Stimulated activated CD4-positive, alpha-beta T cell treated with anti-CD3 and anti-CD28 coated beads, TNF-alpha, amount 100 ng/mL, for 1 hour (primary cell): ENCODE data around the gene BAD.
A peak's percentile ranks its signal among the peaks of the same experiment; 100 is the strongest.
"Not testable (repeated sequence)": the region's sequence is repeated elsewhere in the genome, so short reads cannot be mapped to it uniquely, and the experiment has no call there.

Experiments
- DNase-seq, 3 donors: peaks; one replicate each; pipeline ENCODE4 v3.0.0-alpha.2; 2020; ENCODE audit warnings: low read depth in 3 of 3, low spot score in 1 of 3

The BAD gene

DNA sequence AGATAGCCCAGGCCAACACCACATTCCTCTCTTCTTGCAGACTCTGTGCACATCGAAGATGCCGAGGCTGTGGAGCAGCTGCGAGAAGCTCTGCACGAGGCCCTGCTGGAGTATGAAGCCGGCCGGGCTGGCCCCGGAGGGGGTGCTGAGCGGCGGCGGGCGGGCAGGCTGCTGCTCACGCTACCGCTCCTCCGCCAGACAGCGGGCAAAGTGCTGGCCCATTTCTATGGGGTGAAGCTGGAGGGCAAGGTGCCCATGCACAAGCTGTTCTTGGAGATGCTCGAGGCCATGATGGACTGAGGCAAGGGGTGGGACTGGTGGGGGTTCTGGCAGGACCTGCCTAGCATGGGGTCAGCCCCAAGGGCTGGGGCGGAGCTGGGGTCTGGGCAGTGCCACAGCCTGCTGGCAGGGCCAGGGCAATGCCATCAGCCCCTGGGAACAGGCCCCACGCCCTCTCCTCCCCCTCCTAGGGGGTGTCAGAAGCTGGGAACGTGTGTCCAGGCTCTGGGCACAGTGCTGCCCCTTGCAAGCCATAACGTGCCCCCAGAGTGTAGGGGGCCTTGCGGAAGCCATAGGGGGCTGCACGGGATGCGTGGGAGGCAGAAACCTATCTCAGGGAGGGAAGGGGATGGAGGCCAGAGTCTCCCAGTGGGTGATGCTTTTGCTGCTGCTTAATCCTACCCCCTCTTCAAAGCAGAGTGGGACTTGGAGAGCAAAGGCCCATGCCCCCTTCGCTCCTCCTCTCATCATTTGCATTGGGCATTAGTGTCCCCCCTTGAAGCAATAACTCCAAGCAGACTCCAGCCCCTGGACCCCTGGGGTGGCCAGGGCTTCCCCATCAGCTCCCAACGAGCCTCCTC, 31.4 kb upstream of the BAD start:
- not testable (repeated sequence) for DNase-seq

DNA sequence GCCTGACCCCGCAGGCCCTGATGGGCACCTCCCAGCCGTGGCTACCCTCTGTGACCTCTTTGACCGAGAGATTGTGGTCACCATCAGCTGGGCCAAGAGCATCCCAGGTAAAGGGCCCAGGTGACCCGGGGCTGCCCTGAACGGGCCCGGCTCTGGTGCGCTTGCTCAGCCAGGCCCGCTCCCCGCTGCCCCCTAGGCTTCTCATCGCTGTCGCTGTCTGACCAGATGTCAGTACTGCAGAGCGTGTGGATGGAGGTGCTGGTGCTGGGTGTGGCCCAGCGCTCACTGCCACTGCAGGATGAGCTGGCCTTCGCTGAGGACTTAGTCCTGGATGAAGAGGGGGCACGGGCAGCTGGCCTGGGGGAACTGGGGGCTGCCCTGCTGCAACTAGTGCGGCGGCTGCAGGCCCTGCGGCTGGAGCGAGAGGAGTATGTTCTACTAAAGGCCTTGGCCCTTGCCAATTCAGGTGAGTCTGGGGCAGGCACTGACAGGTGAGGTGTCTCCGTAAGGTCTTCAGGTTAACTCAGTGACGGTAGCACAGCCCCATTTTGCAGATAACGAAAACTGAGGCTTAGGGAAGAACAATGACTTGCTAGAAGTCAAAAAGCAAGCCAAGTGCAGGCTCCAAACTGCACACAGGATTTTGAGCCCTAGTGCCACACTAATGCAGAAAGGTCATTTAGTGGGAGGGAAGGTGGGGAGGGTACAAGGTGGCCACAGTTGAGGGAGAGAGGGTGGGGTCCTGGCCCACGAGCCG, 30.5 kb upstream of the BAD start:
- no peak for DNase-seq

DNA sequence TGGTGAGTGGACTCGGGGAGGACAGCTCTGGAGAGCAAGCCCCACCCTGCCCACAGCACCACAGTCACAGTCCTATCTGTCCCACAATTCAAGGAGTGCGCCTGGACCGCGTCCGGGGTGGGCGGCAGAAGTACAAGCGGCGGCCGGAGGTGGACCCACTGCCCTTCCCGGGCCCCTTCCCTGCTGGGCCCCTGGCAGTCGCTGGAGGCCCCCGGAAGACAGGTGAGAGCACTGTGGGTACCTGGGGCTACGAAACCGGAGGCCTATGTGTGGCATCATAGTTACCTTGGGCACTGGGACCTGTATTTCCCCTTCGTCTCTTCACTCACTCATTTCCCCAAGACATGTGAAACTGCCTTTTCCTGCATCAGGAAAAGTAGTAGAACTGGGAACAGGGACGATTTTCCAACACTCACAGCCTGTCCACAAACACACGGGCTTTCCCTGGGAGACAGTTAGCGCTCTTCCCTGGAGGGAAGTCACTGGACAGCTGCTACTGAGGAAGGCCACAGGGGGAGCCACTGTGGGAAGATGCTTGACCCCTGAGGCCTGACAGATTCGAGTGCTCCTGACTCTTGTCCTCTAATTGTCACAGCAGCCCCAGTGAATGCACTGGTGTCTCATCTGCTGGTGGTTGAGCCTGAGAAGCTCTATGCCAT, 29.8 kb upstream of the BAD start:
- DNase-seq: no peak

DNA sequence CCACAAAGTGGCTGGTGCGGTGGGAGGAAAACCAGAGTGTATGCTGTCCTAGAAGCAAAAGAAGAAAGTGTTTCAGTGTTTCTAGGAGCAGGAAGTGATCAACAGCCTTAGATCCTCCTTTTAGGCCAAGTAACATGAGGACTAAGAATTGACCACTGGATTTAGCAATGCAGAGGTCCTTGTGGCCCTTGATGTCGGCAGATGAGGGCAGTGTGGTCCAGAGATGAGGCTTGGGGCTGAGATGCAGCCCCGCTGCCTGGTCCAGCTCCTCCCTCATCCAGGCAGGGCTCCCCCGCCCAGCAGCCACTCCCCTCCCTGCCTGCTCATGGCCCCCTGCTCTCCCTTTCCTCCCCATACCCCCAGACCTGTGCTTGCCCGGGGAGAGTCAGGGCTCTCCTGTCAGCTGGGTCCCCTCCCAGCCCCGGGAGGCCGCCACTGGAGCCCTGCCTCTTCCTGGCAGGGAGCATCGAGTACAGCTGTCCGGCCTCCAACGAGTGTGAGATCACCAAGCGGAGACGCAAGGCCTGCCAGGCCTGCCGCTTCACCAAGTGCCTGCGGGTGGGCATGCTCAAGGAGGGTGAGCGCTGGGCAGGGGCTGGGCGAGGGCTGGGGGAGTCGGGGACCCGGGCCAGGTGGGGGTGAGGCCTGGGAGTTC, 29.2 kb upstream of the BAD start:
- no peak for DNase-seq

DNA sequence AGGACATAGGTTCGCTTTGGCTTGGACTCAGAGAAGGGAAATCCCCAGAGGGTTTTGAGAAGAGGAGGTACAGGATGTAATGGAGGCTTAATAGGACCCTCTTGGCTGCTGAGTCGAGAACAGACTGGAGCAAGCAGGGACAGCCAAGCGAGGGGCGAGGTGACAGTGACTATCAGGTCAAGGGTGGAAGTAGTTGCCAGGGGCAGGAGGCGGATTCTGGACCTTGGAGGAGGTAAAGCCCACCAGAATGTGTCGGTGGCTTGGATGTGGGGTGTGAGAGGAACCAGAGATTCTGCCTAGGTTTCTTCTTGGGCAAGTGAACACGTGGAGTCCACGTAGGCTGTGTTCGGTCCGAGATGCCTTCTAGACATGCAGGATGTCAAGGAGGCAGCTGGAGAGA, 28.5 kb upstream of the BAD start:
- no peak for DNase-seq

DNA sequence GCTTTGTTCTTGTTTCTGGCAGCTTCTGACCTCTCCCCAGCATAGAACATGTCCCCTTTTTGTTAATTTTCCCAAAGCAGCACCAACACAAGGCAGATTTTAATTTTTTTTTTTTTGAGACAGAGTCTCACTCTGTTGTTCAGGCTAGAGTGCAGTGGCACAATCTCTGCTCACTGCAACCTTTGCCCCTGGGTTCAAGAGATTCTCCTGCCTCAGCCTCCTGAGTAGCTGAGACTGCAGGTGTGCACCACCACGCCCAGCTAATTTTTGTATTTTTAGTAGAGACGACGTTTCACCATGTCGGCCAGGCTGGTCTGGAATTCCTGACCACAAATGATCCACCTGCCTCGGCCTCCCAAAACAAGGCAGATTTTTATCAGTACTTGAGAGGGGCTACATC, 23.3 kb upstream of the BAD start:
- not testable (repeated sequence) for DNase-seq

DNA sequence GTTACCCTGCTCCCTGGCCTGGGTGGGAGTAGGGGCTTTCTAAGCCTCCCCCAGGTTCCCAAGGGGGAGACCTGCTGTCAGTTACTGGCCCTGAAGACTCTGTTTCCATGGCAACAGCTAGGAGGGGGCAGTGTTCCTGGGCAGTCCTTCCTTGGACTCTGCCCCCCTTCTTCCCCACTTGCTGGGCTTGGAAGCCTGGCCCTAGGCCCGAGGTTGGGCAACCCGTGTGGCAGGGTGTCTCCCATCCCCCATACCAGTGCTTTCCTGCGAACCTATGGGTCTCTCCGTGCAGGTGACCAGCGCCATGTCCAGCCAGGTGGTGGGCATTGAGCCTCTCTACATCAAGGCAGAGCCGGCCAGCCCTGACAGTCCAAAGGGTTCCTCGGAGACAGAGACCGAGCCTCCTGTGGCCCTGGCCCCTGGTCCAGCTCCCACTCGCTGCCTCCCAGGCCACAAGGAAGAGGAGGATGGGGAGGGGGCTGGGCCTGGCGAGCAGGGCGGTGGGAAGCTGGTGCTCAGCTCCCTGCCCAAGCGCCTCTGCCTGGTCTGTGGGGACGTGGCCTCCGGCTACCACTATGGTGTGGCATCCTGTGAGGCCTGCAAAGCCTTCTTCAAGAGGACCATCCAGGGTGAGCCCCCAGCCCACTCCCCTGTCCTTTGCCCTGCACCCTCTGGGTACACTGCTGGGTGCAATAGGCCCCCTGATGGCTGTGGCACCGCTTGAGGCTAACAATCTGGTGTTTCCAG, 22.6 kb upstream of the BAD start:
- no peak for DNase-seq

DNA sequence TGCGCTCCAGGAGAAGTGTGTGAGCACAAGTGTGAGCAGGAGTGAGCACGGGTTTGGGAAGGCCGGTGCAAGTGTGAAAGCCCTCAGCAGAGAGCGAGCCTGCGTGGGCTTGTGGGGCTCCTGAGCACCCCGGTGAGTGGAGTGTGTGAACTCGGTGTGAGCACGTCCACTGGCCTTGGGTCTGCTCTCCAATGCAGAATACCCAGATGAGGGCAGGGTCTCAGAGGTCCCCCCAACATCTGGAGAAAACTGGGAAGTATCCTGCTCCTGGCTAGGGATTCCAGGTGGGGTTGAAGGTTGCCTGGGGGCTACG, 22.1 kb upstream of the BAD start:
- no peak for DNase-seq

DNA sequence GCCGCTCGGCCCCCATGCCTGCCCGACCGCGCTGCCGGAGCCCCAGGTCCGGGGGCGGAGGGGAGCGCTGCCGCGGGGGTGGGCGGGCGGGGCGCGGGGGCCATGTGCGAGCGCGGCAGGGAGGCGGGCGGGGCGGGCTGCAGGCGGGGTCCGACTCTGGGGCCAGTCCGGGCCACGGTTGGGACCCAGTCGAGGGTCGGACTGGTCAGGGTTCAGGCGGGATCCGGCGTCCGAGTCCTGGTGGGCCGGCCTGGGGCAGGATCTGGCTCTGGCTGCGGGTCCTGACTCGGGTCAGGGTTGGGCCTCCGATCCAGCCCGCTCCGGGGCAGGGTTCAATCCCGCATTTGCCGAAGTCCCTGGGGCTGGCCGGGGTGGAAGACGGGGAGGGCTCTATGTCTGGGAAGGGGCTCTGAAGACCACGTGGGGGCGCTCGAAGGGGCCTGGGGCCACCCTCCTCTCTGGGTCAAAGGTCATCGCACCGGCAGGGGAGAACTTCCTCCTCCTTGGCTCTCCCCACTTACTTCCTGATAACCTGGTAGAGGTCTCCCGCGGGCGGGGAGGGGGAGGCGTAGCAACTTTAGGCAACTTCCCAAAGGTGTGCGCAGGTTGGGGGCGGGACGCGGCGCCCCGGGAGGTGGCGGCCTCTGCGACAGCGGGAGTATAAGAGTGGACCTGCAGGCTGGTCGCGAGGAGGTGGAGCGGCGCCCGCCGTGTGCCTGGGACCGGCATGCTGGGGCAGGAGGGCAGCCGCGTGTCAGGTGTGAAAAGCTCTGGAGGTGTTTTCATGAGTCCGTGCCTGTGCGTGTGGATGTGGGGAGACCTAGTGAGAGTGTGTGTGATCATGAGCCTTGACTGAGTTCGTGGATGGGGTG, 21.5 kb upstream of the BAD start:
- DNase-seq: peak in 2 of 3 donors; percentile 51 to 56

DNA sequence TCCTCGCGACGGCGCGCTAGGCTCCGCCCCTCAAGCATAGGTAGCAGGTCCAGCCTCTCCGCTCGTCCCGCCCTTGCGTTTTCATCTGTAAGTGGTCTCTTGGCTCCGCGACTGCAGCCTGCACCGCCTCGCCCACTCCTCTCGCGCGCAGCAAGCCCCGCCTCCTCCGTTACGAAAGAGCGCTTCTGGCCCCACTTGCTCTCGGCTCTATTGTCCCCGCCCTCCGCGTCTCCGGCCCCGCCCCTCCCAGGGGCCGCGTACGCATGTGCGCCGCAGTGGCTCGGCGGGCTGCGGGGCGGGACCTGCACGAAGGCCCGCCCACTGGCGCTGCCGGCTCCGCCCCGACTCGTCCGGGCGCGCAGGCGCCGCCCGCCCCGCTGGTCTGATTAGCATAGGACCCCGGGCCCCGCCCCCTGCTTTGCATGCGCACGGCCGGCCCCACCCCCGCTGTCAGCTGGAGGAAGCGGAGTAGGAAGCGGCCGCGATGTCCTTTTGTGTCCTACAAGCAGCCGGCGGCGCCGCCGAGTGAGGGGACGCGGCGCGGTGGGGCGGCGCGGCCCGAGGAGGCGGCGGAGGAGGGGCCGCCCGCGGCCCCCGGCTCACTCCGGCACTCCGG, 20.7 kb upstream of the BAD start, which contains the start of gene ESRRA:
TSS of gene ESRRA (plus strand) at position 450 of the 616 bp plus-strand sequence. CDS start 1,656 bp downstream, outside the sequence.
- DNase-seq: peak; percentile 99

DNA sequence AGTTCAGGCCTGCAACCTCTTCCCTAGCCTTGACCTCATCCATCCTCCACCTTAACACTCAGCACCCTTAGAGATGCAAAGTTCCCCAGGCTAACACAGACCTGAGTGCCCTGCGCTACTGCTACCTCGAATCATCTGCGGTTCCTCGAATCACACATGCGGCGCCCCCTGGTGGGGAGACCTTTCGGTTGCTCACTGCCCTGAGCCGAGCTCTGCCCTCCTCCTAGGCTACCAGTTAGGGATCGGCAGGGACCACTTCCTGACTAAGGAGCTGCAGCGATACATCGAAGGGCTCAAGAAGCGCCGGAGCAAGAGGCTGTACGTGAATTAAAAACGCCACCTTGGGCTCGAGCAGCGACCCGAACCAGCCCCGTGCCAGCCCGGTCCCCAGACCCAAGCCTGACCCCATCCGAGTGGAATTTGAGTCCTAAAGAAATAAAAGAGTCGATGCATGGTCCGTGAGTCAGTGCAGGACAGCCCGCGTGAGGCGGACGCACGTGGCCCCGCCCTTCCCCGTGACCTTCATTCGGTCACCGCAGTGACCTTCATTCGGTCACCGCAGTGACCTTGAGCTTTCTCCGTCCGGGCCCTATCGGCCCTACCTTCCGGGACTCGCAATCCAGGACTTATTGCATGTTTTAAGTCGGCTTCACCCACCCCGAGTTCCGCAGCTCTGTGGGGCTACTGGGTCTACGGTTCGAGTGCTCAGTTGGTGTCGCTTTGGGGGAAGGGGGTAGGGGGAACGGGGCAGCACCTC, 20.0 kb upstream of the BAD start:
- DNase-seq: peak; percentile 83 to 94 (median 84)

DNA sequence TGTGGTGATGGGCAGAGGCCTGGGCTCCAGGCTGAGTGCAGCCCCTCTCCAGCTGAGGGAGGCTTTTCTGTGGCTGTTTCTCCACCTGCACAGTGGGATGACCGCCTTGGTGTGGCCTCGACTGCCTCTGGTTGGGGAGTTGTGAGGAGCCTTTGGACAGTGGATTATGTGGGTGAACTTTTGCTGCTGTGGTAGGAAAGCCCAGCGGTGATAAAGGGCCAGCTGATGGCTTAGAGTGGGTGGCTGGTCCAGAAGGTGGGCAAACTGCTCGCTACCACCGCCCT, 19.5 kb upstream of the BAD start:
- no peak for DNase-seq

DNA sequence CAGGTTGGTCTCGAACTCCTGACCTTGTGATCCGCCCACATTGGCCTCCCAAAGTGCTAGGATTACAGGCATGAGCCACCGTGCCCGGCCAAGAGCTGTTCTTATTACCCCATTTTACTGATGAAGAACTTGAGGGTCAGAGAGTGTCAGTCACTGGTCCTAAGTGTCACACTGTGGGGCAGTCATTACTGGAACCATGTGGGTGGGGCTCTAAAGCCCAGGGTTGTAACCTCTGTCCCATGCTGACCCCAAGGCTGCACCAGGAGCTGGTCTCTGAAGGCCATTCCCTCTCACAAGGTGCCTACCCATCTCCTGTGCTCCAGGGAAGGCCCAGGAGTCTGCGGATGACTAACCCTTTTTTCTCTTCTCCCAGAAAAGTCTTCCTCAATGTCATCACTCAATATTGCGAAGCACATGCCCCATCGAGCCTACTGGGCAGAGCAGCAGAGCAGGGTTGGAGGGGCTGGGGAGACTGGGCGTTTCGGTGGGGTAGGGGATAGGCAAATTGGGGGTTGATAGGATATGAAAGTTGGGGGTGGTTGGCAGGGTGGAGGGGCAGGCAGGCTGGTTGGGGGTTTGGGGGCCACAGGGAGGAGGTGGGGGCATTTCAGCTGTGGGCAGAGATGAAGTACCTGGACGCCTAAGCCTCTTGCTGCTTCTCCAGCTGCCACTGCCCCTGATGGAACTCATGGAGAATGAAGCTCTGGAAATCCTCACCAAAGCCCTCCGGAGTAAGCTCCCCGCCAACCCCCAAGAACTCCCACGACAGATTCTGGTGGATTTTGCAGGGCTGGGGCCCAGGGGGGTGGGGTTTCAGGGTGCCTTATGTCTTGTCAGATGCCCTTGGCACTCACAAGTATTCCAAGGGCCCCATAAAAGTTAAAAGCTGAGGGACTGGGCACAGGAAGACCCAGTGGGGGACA, 18.9 kb upstream of the BAD start:
- no peak for DNase-seq

DNA sequence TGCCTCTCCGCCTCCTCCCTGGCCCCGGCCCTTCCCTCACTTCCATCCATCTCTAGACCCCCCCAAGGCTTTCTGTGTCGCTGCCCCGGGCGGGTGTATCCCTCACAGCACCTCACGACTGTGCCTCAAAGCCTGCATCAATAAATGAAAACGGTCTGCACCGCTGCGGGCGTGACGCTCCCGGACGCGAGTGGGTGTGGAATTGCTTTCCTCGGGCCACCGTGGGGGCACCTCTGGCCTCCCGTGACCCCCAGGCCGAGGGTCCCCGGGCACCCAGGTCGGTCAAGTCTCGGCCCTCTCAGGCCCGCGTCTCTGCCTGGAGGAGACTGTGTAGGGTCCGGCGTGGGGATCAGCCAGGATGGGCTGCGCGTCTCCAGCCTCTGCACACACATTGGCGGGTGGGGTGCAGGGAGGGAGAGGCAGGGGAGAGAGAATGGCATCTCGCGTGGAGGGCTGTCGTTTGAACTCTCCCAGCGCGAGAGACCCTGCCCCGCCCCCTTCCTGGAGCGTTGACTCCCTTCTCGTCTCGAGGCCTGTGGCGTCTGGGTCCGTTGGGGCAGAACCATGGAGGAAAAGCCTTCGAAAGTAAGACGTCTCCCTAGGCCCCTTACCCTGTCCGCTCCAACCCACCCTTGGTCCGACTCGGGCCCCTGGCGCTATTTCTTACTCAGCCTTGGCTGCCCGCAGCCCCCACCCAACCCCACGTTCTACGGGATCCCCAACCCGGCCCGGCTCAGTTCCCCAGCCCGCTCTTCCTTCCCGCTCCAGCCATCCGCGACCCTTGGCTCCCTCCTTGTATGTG, 15.6 kb upstream of the BAD start, which contains the start of gene CATSPERZ:
TSS of gene CATSPERZ (plus strand) at position 512 of the 802 bp plus-strand sequence. CDS start at position 565, 53 bp downstream.
- no peak for DNase-seq

DNA sequence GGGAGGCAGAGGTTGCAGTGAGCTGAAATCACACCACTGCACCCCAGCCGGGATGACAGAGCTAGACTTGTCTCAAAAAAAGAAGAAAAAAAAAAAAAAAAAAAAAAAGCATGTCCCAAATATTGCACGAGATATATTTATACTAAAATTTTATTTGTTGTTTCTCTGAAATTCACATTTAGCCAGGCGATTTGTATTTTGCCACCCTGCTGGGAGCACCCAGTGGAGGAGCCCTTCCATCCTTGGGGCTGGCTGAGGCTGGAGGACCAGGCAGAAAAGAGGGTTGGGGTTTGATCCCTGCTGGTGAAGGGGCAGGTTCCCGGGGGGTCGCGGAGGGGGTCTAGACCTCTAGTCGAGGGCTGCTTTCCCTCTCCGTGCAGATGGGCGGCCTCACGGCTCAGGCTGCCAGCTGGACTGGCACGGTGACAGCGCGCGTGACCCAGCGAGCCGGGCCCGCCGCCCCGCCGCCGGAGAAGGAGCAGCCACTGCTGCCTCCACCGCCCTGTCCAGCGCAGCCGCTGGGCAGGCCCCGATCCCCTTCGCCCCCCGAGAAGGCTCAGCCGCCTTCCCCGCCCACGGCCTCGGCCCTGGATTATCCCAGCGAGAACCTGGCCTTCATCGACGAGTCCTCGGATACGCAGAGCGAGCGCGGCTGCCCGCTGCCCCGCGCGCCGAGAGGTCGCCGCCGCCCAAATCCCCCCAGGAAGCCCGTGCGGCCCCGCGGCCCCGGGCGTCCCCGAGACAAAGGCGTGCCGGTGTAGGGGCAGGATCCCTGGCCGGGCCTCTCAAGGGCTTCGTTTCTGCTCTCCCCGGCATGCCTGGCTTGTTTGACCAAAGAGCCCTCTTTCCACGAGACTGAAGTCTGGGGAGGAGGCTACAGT, 14.7 kb upstream of the BAD start:
- DNase-seq: no peak
